NCI-H146 treated with DMSO at 0.1 percent for 48 hours (cell line): ENCODE measurements around the gene ROBO2.
A peak's percentile ranks its signal among the peaks of the same experiment; 100 is the strongest.

Experiments
- DNase-seq: peaks from one replicate; lab custom pipeline; 2025; ENCODE audit not compliant: unreplicated experiment; lab: John Stamatoyannopoulos, UW

The ROBO2 gene

GRCh38 chr3:77466562-77467115 is 426.7 kb downstream of the ROBO2 start:
- no peak for DNase-seq

GRCh38 chr3:77467702-77468625 is 428.1 kb downstream of the ROBO2 start:
- no peak for DNase-seq

- DNase-seq: no peak
These were observed 428.7 kb downstream of the ROBO2 start for GRCh38 chr3:77468626-77469020.

- DNase-seq: no peak
These were observed 435.6 kb downstream of the ROBO2 start for GRCh38 chr3:77475507-77475906.

- no peak for DNase-seq
These were observed 439.1 kb downstream of the ROBO2 start for GRCh38 chr3:77479021-77479420.

- DNase-seq: no peak
These were observed 449.3 kb downstream of the ROBO2 start for GRCh38 chr3:77489216-77489615.

GRCh38 chr3:77491961-77492360 is 452.1 kb downstream of the ROBO2 start:
- no peak for DNase-seq

GRCh38 chr3:77500721-77501120 is 460.8 kb downstream of the ROBO2 start:
- DNase-seq: no peak

GRCh38 chr3:77506384-77506783 is 466.5 kb downstream of the ROBO2 start:
- DNase-seq: no peak

GRCh38 chr3:77513542-77513941 is 473.6 kb downstream of the ROBO2 start:
- peak; percentile 3 for DNase-seq

- DNase-seq: no peak
These were observed 474.9 kb downstream of the ROBO2 start for GRCh38 chr3:77514766-77515165.

GRCh38 chr3:77524463-77524862 is 484.6 kb downstream of the ROBO2 start:
- peak; percentile 42 for DNase-seq

- no peak for DNase-seq
These were observed 485.2 kb downstream of the ROBO2 start for GRCh38 chr3:77524946-77525682.

- no peak for DNase-seq
These were observed 486.7 kb downstream of the ROBO2 start for GRCh38 chr3:77526573-77527113.

- DNase-seq: no peak
These were observed 489.6 kb downstream of the ROBO2 start for GRCh38 chr3:77529522-77529921.

- DNase-seq: no peak
These were observed 491.0 kb downstream of the ROBO2 start for GRCh38 chr3:77530870-77531269.

GRCh38 chr3:77535116-77535515 is 495.2 kb downstream of the ROBO2 start:
- DNase-seq: no peak

GRCh38 chr3:77536038-77536775 is 496.3 kb downstream of the ROBO2 start:
- DNase-seq: no peak

- no peak for DNase-seq
These were observed 499.1 kb downstream of the ROBO2 start for GRCh38 chr3:77539014-77539413.

GRCh38 chr3:77539677-77540076 is 499.8 kb downstream of the ROBO2 start:
- peak; percentile 6 for DNase-seq
